ENCODE data around the gene GSX2. TPM values are rescaled to one million over a fixed set of nuclear protein-coding genes. Genes with fewer than 3 reads are reported as not detected.

Gene GSX2
- total and polyA plus RNA-seq, 10 of the 15 experiments (the other 5 are each of a cell fraction or from before 2014, with no cell fraction given): 0.04 to 0.58 (median 0.50) TPM; not detected in 5

DNA sequence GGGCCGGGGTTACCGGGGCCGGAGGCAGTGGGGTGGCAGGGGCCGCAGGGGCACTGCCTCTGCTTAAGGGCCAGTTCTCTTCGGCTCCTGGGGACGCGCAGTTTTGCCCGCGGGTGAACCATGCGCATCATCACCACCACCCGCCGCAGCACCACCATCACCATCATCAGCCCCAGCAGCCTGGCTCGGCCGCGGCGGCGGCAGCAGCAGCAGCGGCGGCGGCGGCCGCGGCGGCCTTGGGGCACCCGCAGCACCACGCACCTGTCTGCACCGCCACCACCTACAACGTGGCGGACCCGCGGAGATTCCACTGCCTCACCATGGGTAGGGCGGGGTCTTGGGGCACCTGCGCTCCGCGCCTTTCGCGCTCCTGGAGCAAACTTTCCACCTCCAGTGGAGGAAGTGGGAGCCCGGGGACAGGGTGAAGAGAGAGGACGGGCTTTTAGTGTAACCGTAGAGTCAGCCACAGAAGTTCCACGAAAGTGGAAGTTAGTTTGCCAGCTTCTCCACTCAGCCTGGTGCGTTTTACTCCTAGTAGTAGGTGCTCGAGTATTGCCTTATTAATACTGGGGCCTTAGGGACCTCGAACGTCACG lies 729 bp downstream of the GSX2 start:
- H3K36me3 ChIP-seq (ENCODE audit: control insufficient read depth in 2 of 2, insufficient read depth in 2 of 2, low read length in 1 of 2): no peaks in the 10 kb centered on the region
- H2AFZ ChIP-seq (ENCODE audit: control insufficient read depth, low read depth, low read length): no peak overlapping the region
- H3K79me2 ChIP-seq (ENCODE audit: control insufficient read depth, insufficient read depth, low read length): no peaks in the 10 kb centered on the region
- ATAC-seq (no peak; the same call in 2 of the 3 replicates), FAIRE-seq (no peak), DNase-seq (ENCODE audit: low read depth, low spot score) (no peak)
- H3K4me2 ChIP-seq (ENCODE audit: control insufficient read depth, insufficient read depth): peak overlapping the region; percentile 62
- in situ Hi-C loops (cut with MboI): no loop called here
- H3K27me3 ChIP-seq (replicated peaks in 1 of 2; ENCODE audit: control insufficient read depth in 2 of 2, insufficient read depth in 2 of 2, low read length in 1 of 2): peaks cover 26 to 31% of the 10 kb centered on the region in 2 experiments
- RAD21 ChIA-PET (ENCODE audit: unreplicated experiment): no interaction called here
- TF ChIP-seq SUZ12 (IDR thresholded peaks at IDR 0.05; ENCODE audit: unreplicated experiment): peak; percentile 77
- peak; percentile 50 for TF ChIP-seq HDAC6 (IDR thresholded peaks at IDR 0.05; ENCODE audit: unreplicated experiment)
- TF ChIP-seq, protein P1, sequence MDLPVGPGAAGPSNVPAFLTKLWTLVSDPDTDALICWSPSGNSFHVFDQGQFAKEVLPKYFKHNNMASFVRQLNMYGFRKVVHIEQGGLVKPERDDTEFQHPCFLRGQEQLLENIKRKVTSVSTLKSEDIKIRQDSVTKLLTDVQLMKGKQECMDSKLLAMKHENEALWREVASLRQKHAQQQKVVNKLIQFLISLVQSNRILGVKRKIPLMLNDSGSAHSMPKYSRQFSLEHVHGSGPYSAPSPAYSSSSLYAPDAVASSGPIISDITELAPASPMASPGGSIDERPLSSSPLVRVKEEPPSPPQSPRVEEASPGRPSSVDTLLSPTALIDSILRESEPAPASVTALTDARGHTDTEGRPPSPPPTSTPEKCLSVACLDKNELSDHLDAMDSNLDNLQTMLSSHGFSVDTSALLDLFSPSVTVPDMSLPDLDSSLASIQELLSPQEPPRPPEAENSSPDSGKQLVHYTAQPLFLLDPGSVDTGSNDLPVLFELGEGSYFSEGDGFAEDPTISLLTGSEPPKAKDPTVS (IDR thresholded peaks at IDR 0.05; ENCODE audit: low read depth, low read length): no peak
- no peak for TF ChIP-seq ATF7 (IDR thresholded peaks at IDR 0.05; ENCODE audit: low read depth)
- H3K9me3 ChIP-seq (replicated peaks; ENCODE audit: control insufficient read depth, insufficient read depth, low read length): no peaks in the 10 kb centered on the region
- H3K27ac ChIP-seq (ENCODE audit: control insufficient read depth, insufficient read depth): no peak overlapping the region
- H4K20me1 ChIP-seq (ENCODE audit: control insufficient read depth, insufficient read depth): no peaks in the 10 kb centered on the region
- SMC1A ChIA-PET (ENCODE audit: uncharacterized antibody, unreplicated experiment): no interaction called here
- 1% methylated on average over 36 of the region's 46 CpGs for WGBS (ENCODE audit: insufficient coverage, insufficient replicate concordance, low lambda C conversion rate, missing lambda C conversion rate)
- POLR2A ChIA-PET: no interaction called here
- intact Hi-C loops (cut with micrococcal nuclease; ENCODE audit: unreplicated experiment): no loop called here
- H3K9ac ChIP-seq (ENCODE audit: control insufficient read depth, insufficient read depth, low read length): no peak overlapping the region
- H3K4me3 ChIP-seq: peak overlapping the region; percentile 50
- no TSS peak for BruUV-seq (replicated peaks)
- peaks cover 13% of the 10 kb centered on the region for H3K4me1 ChIP-seq (ENCODE audit: control insufficient read depth, insufficient read depth, low read length)
- CTCF ChIA-PET: no interaction called here
